GM21526 (cell line): Measurements from ENCODE around the gene ACSS1.

Source experiments
- ATAC-seq: cut with Tn5 transposase; IDR thresholded peaks from one replicate; pipeline ENCODE4 v1.9.1; 2021; ENCODE audit warnings: moderate library complexity; ENCODE audit not compliant: unreplicated experiment, low FRiP score

ACSS1 gene

DNA sequence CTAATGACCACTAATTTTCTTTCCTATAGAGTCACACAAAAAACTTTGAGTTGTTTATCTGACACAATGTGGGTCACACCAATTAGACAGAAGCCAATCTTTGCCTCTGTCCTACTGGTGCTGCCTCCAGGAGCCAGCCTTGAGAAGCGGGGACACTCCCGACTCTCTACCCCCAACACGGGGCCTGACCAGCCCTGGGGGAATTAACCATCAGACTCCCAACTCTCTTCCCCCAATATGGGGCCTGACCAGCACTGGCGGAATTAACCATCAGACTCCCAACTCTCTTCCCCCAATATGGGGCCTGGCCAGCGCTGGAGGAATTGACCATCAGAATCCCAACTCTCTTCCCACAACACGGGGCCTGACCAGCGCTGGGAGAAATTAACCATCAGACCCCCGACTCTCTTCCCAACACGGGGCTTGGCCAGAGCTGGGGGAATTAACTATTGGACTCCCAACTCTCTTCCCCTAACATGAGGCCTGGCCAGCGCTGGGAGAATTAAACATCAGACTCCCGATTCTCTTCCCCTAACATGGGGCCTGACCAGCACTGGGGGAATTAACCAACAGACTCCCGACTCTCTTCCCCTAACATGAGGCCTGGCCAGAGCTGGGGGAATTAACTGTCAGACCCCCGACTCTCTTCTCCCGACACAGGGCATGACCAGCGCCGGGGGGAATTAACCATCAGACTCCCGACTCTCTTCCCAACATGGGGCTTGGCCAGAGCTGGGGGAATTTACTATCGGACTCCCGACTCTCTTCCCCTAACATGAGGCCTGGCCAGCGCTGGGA, 96.4 kb downstream of the ACSS1 start:
- no peak for ATAC-seq

DNA sequence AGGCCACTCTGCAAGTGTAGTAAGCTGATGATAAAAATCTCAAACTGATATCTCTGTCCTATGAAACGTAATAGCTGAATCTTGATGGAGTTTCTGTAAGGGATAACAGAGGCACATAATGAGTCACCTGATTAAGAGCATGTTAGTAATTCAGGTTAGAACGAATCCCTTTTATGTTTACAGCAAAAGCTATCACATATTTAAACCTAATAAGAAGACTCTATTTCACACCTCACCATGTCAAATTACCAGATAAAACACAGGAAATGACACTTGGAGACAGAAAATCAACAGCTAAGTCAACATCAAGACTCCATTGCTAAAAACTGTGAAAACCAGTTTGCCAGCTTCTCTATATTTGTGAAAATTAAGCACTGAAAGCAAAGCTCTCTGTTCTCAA, 97.1 kb downstream of the ACSS1 start:
- ATAC-seq, result no peak

DNA sequence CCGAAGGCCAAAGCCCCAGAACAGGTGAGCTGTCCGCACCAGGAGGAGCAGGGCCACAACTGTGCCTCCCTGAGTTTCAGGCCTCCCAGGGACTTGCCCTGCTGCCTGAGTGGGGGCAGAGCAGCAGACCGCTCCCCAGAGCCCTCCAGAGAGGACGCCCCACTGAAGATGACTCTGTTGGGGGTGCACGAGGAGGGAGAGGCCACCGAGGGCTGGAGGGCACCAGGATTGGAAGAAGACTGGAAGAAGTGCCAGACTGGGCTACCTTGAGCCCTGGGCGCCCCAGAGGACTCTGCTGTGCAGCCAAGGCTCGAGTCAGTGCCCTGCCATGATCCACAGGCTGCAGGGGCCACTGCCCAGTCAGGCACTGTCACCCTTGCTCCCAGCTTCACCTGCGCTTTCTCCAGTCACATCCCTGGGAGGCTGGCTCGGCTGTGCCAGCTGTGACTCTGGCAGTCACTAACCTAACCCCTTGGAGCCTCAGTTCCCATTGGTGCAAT, 97.6 kb downstream of the ACSS1 start:
- ATAC-seq, result no peak

DNA sequence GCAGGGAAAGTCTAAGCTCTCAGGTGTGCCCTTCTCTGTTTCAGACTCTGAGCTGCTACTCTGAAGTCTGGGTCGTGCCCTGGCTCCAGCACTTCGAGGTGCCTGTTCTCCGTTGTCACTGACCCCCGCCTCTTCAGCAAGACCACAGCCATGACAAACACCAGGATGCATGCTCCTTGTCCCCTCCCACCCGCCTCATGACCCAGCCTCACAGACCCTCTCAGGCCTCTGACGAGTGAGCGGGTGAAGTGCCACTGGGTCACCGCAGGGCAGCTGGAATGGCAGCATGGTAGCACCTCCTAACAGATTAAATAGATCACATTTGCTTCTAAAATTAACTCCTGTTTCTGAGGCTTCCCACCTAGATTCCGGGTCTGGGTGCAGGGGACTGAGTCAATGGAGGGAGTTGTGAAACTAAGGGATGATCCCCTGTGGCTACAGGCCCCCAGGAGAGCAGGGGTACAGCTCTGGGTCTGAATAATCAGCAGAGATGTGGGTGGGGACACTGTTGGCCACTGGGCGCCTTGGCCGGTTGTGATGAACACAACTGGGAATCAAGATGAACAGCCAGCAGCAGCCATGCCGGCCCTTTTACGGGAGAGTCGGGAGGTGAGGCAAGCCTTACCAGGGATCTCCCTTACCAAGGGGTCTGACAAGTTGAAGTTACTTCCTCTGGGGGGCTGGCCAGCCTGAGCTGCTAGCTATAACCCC, 98.2 kb downstream of the ACSS1 start:
- ATAC-seq, result no peak

DNA sequence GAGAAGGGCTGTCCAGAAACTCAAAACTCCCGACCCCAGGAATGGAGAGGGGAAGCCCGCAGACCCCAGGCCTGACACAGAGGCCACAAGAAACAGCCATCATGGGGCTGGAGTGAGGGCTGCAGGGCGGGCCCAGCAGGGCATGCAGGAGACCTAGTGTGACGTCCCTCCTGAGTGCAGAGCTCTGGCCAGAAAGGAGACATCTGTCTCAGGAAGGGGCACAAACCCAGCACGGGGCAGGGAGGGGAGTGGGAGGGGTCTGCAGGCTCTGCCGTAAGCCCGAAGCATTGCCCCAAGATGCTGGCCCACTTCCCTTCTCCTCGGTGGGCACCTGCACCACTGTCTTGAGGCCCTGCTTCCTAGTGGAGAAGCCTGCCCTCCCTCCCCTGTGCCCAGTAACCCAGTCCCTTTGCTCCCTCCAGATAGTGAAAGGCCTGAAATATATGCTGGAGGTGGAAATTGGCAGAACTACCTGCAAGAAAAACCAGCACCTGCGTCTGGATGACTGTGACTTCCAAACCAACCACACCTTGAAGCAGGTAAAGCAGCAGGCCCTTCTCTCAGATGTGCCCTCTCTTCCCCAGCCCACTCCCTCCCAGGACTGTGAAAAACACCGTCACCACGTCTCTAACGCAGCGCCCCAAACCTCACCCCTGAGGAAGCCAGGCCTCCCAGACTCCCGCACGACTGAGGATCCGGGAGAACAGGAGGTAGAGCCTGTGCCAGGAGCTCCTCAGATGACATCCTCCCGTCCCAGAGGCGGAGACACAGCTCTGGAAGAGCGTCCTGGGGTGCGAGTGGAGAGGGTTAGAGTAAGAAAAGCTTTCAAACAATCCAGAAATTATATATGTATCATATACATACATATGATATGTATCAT, 99.2 kb downstream of the ACSS1 start:
- ATAC-seq, result no peak

DNA sequence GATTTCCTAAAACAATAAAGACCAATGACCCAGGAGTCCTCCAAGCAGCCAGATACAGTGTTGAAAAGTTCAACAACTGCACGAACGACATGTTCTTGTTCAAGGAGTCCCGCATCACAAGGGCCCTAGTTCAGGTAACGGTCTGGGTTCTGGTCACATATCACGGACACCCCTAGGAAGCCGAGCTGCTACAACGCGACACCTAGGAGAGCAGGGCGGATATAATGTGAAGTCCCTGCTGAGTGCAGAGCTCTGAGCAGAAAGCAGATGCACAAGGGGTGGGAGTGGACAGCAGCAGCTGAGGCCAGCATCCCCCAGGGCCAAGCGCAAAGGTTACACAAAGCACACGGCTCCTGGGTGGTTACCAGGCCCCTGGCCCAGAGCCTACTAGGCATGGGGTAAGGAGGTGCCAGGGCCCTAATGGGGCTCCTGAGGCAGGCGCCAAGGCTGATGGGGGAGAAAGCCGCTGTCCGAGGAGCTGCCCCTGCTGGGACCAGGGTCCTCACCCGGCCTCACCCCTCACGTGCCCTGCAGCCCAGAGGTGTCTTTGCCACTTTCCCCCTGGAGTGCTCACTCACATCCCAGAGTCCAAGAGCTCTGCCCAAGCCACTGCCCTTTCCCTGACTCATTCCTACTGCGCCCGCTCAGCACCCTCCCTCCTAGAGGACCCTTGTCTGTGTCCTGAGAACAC, 100.5 kb downstream of the ACSS1 start:
- ATAC-seq, result no peak
